RPMI7951 (cell line): ENCODE results near the gene NNMT. TPM values are rescaled to one million over a fixed set of nuclear protein-coding genes. Genes with fewer than 3 reads are reported as not detected.

ENCODE experiments used
- DNase-seq: peaks from one replicate; pipeline ENCODE4 v3.0.0-alpha.2; 2012; ENCODE audit warnings: low read depth
- total RNA-seq: library from RNA; depleted of rRNA; stranded (reverse); fragments of >200 nt; shearing (Covaris generic); gene quantifications from 2 replicates; pipeline ENCODE4 v1.2.3, GENCODE V29; 2014

Gene NNMT
- total RNA-seq, 1 experiment from 2014 or later, result 344 TPM

- no peak for DNase-seq
Observed at GRCh38 chr11:114263513-114264170, 32.6 kb upstream of the NNMT start.

GRCh38 chr11:114264381-114264780 lies 31.8 kb upstream of the NNMT start:
- DNase-seq, result no peak

GRCh38 chr11:114265122-114265878 lies 30.9 kb upstream of the NNMT start:
- no peak for DNase-seq

- no peak for DNase-seq
Observed at GRCh38 chr11:114269498-114269897, 26.7 kb upstream of the NNMT start.

GRCh38 chr11:114270531-114271270 lies 25.5 kb upstream of the NNMT start:
- no peak for DNase-seq

GRCh38 chr11:114271316-114271715 lies 24.9 kb upstream of the NNMT start:
- DNase-seq, result no peak

- no peak for DNase-seq
Observed at GRCh38 chr11:114272311-114272710, 23.9 kb upstream of the NNMT start.

GRCh38 chr11:114273071-114273470 lies 23.1 kb upstream of the NNMT start:
- DNase-seq, result no peak

GRCh38 chr11:114273890-114274635 lies 22.1 kb upstream of the NNMT start:
- no peak for DNase-seq

- DNase-seq, result no peak
Observed at GRCh38 chr11:114274637-114275036, 21.6 kb upstream of the NNMT start.

- no peak for DNase-seq
Observed at GRCh38 chr11:114275280-114275679, 20.9 kb upstream of the NNMT start.

- DNase-seq, result no peak
Observed at GRCh38 chr11:114276077-114276476, 20.1 kb upstream of the NNMT start.

- no peak for DNase-seq
Observed at GRCh38 chr11:114277637-114278341, 18.4 kb upstream of the NNMT start.

GRCh38 chr11:114278342-114279065 lies 17.7 kb upstream of the NNMT start:
- DNase-seq, result no peak

GRCh38 chr11:114279792-114280546 lies 16.2 kb upstream of the NNMT start:
- peak; percentile 51 for DNase-seq

- DNase-seq, result peak; percentile 89
Observed at GRCh38 chr11:114280696-114281095, 15.5 kb upstream of the NNMT start.

- peak; percentile 39 for DNase-seq
Observed at GRCh38 chr11:114281388-114281956, 14.7 kb upstream of the NNMT start.

GRCh38 chr11:114282488-114282887 lies 13.7 kb upstream of the NNMT start:
- DNase-seq, result no peak

- no peak for DNase-seq
Observed at GRCh38 chr11:114283422-114283821, 12.8 kb upstream of the NNMT start.

GRCh38 chr11:114284021-114284420 lies 12.2 kb upstream of the NNMT start:
- DNase-seq, result no peak
